H9 (cell line): ENCODE data around the gene TLN1. TPM values are rescaled to one million over a fixed set of nuclear protein-coding genes. Genes with fewer than 3 reads are reported as not detected.

Experiments
- DNase-seq: peaks from one replicate; pipeline ENCODE4 v3.0.0-alpha.2; 2017
- H2AFZ ChIP-seq: one replicate; pipeline ENCODE4 v1.6.1; 2013; ENCODE audit warnings: mild to moderate bottlenecking, low read length, control low read depth, moderate library complexity
- H2AK5ac ChIP-seq: 2 replicates; pipeline ENCODE4 v1.6.1; 2013; ENCODE audit warnings: low read length, control low read depth, mixed read lengths; ENCODE audit not compliant: insufficient read length
- H2BK120ac ChIP-seq: one replicate; pipeline ENCODE4 v1.6.1; 2013; ENCODE audit warnings: low read depth, mild to moderate bottlenecking, low read length, control low read depth, inconsistent platforms; ENCODE audit not compliant: poor library complexity, severe bottlenecking
- H2BK12ac ChIP-seq: 2 replicates; pipeline ENCODE4 v1.6.1; 2013; ENCODE audit warnings: low read length, control low read depth, mixed read lengths, low read depth; ENCODE audit not compliant: insufficient read length
- H2BK15ac ChIP-seq: 2 replicates; pipeline ENCODE4 v1.6.1; 2013; ENCODE audit warnings: low read depth, low read length, control low read depth
- H2BK20ac ChIP-seq: one replicate; pipeline ENCODE4 v1.6.1; 2013; ENCODE audit warnings: low read depth, mild to moderate bottlenecking, low read length, control low read depth, inconsistent platforms; ENCODE audit not compliant: poor library complexity, severe bottlenecking
- H2BK5ac ChIP-seq: 2 replicates; pipeline ENCODE4 v1.6.1; 2013; ENCODE audit warnings: low read length, control low read depth, mixed read lengths; ENCODE audit not compliant: insufficient read length
- H3K14ac ChIP-seq: 2 replicates; pipeline ENCODE4 v1.6.1; 2013; ENCODE audit warnings: low read length, control low read depth; ENCODE audit not compliant: insufficient read depth
- H3K18ac ChIP-seq: 2 replicates; pipeline ENCODE4 v1.6.1; 2013; ENCODE audit warnings: low read depth, mild to moderate bottlenecking, mixed read lengths, low read length, control low read depth; ENCODE audit not compliant: insufficient read length
- H3K23ac ChIP-seq: 2 replicates; pipeline ENCODE4 v1.6.1; 2013; ENCODE audit warnings: low read length, control low read depth, mixed read lengths, low read depth; ENCODE audit not compliant: insufficient read length
- H3K23me2 ChIP-seq: 2 replicates; pipeline ENCODE4 v1.6.1; 2013; ENCODE audit warnings: low read depth, mild to moderate bottlenecking, mixed read lengths, low read length, control low read depth; ENCODE audit not compliant: insufficient read length, poor library complexity, severe bottlenecking
- H3K27ac ChIP-seq: 2 replicates; pipeline ENCODE4 v1.5.1; 2013; ENCODE audit warnings: low read length, control low read depth, mixed read lengths, low read depth; ENCODE audit not compliant: insufficient read length
- H3K27me3 ChIP-seq: 2 replicates; pipeline ENCODE4 v1.6.1; 2013; ENCODE audit warnings: low read length, control low read depth, inconsistent platforms; ENCODE audit not compliant: insufficient read depth
- H3K4ac ChIP-seq: 2 replicates; pipeline ENCODE4 v1.6.1; 2013; ENCODE audit warnings: low read depth, mild to moderate bottlenecking, control low read depth, inconsistent platforms, low read length, moderate library complexity
- H3K4me1 ChIP-seq: 2 replicates; pipeline ENCODE4 v1.6.1; 2013; ENCODE audit warnings: low read length, control low read depth, inconsistent platforms; ENCODE audit not compliant: insufficient read depth
- H3K4me2 ChIP-seq: 2 replicates; pipeline ENCODE4 v1.6.1; 2013; ENCODE audit warnings: low read length, control low read depth, mixed read lengths; ENCODE audit not compliant: insufficient read length, insufficient read depth
- H3K56ac ChIP-seq: 2 replicates; pipeline ENCODE4 v1.6.1; 2013; ENCODE audit warnings: low read depth, mild to moderate bottlenecking, mixed read lengths, low read length, control low read depth; ENCODE audit not compliant: insufficient read length
- H3K79me1 ChIP-seq: 2 replicates; pipeline ENCODE4 v1.6.1; 2013; ENCODE audit warnings: low read depth, mild to moderate bottlenecking, moderate library complexity, low read length, control low read depth, inconsistent platforms; ENCODE audit not compliant: insufficient read depth, poor library complexity, severe bottlenecking
- H3K79me2 ChIP-seq: 2 replicates; pipeline ENCODE4 v1.6.1; 2013; ENCODE audit warnings: low read length, control low read depth, inconsistent platforms; ENCODE audit not compliant: insufficient read depth
- H3K9ac ChIP-seq: 2 replicates; pipeline ENCODE4 v1.6.1; 2013; ENCODE audit warnings: low read length, control low read depth, mixed read lengths; ENCODE audit not compliant: insufficient read length; ENCODE audit errors: extremely low read depth
- H3K9me3 ChIP-seq: one replicate; pipeline ENCODE4 v1.6.1; 2013; ENCODE audit warnings: low read depth, low read length, inconsistent platforms; ENCODE audit not compliant: control insufficient read depth
- H3T11ph ChIP-seq: one replicate; pipeline ENCODE4 v1.6.1; 2013; ENCODE audit warnings: mild to moderate bottlenecking, low read length, control low read depth, inconsistent platforms
- H4K20me1 ChIP-seq: one replicate; pipeline ENCODE4 v1.6.1; 2013; ENCODE audit not compliant: control insufficient read depth, insufficient read length, insufficient read depth
- H4K5ac ChIP-seq: 2 replicates; pipeline ENCODE4 v1.6.1; 2013; ENCODE audit warnings: low read depth, mild to moderate bottlenecking, mixed read lengths, low read length, control low read depth; ENCODE audit not compliant: insufficient read length
- H4K8ac ChIP-seq: replicated peaks from 2 replicates; pipeline ENCODE4 v1.6.1; 2013; ENCODE audit warnings: low read length, control low read depth, mixed read lengths, low read depth; ENCODE audit not compliant: insufficient read length
- H4K91ac ChIP-seq: 2 replicates; pipeline ENCODE4 v1.6.1; 2013; ENCODE audit warnings: low read depth, mild to moderate bottlenecking, moderate library complexity, mixed read lengths, low read length, control low read depth; ENCODE audit not compliant: insufficient read length
- H3K27ac Mint-ChIP-seq, 3 experiments: 2 replicates in 2 of 3; 3 replicates in 1 of 3; pipeline ENCODE4 v1.8.0; 2020 to 2021; ENCODE audit warnings: mixed read lengths in 3 of 3, mild to moderate bottlenecking in 1 of 3, moderate library complexity in 1 of 3
- H3K27me3 Mint-ChIP-seq: 2 replicates; pipeline ENCODE4 v1.8.0; 2021; ENCODE audit warnings: low read depth, mild to moderate bottlenecking, moderate library complexity, mixed read lengths
- H3K36me3 Mint-ChIP-seq, 3 experiments: 2 replicates in 2 of 3; 3 replicates in 1 of 3; pipeline ENCODE4 v1.8.0; 2020 to 2021; ENCODE audit warnings: low read depth in 3 of 3, mixed read lengths in 3 of 3; ENCODE audit not compliant: insufficient read depth in 1 of 3
- H3K4me1 Mint-ChIP-seq, 2 experiments: 2 replicates each; pipeline ENCODE4 v1.8.0; 2020; ENCODE audit warnings: mixed read lengths in 2 of 2
- H3K4me3 Mint-ChIP-seq, 2 experiments: 2 replicates in 1 of 2; 3 replicates in 1 of 2; pipeline ENCODE4 v1.8.0; 2020 to 2021; ENCODE audit warnings: mild to moderate bottlenecking in 2 of 2, mixed read lengths in 2 of 2, moderate library complexity in 1 of 2
- H3K9me3 Mint-ChIP-seq, 2 experiments: 2 replicates in 1 of 2; 3 replicates in 1 of 2; pipeline ENCODE4 v1.8.0; 2020; ENCODE audit warnings: mild to moderate bottlenecking in 2 of 2, mixed read lengths in 2 of 2, moderate library complexity in 1 of 2
- CTCF ChIP-seq: fragments of 200-600 bp; sonication (generic); conservative IDR thresholded peaks from 3 replicates; pipeline ENCODE4 v1.8.0; 2021; ENCODE audit warnings: antibody characterized with exemption, mild to moderate bottlenecking
- WGBS: extraction: QIAGEN DNeasy Blood & Tissue Kit; methylation state at CpG from one replicate; pipeline ENCODE4 v1.1.7; 2013; ENCODE audit warnings: missing lambda C conversion rate, low lambda C conversion rate, mixed read lengths; ENCODE audit not compliant: insufficient read length; ENCODE audit errors: extremely low coverage; 5-methylcytosine and 5-hydroxymethylcytosine counted together
- total RNA-seq: library from RNA; stranded (reverse); gene quantifications from 2 replicates; pipeline ENCODE4 v1.2.1, GENCODE V29; 2021

The TLN1 gene
- total RNA-seq, 1 experiment from 2014 or later = 102 TPM

DNA sequence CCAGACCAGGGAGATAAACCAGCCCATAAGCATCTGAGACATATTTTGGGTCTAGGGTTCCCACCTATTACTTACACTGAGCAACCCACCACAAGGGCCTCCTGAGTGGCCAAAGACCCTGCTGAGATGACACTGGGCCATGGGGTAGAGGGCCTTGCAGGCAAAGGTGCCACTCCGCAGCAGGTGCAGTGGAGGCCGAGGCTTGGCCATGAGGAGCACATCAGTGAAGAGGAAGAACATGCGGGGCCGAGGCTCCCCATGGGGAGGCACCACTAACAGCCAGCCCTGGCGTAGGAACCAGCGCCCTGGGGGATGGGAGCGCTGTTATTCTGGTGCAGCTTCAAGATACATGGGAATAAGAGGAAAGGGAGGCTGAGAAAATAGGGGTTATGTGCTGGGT lies 69.6 kb downstream of the TLN1 start:
- Histone ChIP-seq H3K27ac (no peak overlapping the region), H3K27me3 (no peaks in the 10 kb centered on the region), H3K9ac (no peak overlapping the region), H2BK12ac (no peak overlapping the region), H2BK20ac (no peak overlapping the region), H3T11ph (no peak overlapping the region), H3K9me3 (no peaks in the 10 kb centered on the region), H3K4me2 (no peak overlapping the region), H3K23me2 (peaks cover 15% of the 10 kb centered on the region), H3K14ac (no peak overlapping the region; the same call in 1 of the 2 replicates), H2AK5ac (no peak overlapping the region), H4K8ac (no peak overlapping the region), H4K91ac (no peak overlapping the region), H4K5ac (no peak overlapping the region), H2BK15ac (no peak overlapping the region), H4K20me1 (no peaks in the 10 kb centered on the region), H3K4ac (no peak overlapping the region), H2BK120ac (no peak overlapping the region), H3K56ac (no peak overlapping the region), H3K79me1 (no peaks in the 10 kb centered on the region), H2AFZ (no peak overlapping the region), H3K79me2 (no peaks in the 10 kb centered on the region), H3K23ac (no peak overlapping the region), H3K4me1 (peaks cover 3% of the 10 kb centered on the region; the same call in 1 of the 2 replicates), H3K18ac (no peak overlapping the region), H2BK5ac (no peak overlapping the region)
- peaks cover 2 to 3% of the 10 kb centered on the region in 2 experiments; a peak in 3 of 5 replicates for H3K9me3 Mint-ChIP-seq
- H3K4me1 Mint-ChIP-seq = peaks cover 29 to 39% of the 10 kb centered on the region in 2 experiments
- no peak for TF ChIP-seq CTCF
- H3K27ac Mint-ChIP-seq = peak overlapping the region in 2 of 3 experiments; percentile 2 to 58; a peak in 3 of 7 replicates
- peaks cover 28 to 40% (median 37%) of the 10 kb centered on the region in 3 experiments for H3K36me3 Mint-ChIP-seq
- DNase-seq = no peak
- peaks cover 13% of the 10 kb centered on the region for H3K27me3 Mint-ChIP-seq
- H3K4me3 Mint-ChIP-seq = peak overlapping the region in 1 of 2 experiments; percentile 1; a peak in 2 of 5 replicates
- no CpG with 5 or more reads among the region's 7 CpGs for WGBS
